Activated CD8-positive, alpha-beta memory T cell treated with anti-CD3 and anti-CD28 coated beads for 24 hours (primary cell): ENCODE measurements around the gene MUTYH.
"Not testable (repeated sequence)": the region's sequence is repeated elsewhere in the genome, so short reads cannot be mapped to it uniquely, and the experiment has no call there.

Experiments used
- DNase-seq: peaks from one replicate; pipeline ENCODE4 v3.0.0-alpha.2; 2020

The MUTYH gene

DNA sequence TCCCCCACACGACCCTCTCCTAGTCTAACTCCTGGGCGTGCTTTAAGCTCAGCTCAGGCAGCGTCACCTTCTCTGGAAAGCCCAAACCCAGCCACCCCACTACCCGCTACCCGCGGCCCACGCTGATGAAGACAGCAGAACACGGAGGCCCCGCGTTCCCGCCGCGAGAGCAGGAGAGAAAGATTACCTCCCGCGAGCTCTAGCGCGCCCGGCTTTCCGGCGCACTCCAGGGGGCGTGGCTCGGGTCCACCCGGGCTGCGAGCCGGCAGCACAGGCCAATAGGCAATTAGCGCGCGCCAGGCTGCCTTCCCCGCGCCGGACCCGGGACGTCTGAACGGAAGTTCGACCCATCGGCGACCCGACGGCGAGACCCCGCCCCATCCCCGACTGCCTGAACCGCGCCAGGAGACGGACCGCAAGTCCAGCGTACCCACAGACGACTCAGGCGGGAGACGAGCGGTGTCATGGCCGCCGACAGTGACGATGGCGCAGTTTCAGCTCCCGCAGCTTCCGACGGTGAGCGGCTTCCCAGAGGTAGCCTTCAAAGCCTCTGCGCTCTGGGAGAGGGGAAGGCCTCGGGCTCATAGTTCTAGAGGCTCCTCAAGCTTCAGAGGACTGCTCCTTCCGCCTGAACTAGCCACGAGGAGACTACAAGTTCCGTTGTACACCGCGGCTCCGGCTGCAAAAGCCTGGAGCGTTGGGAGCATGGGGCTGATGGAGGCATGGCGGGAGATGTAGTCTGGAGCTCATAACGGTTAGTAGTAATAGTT lies at the start of gene MUTYH, which contains the start of gene TOE1:
TSS of gene MUTYH (minus strand) at position 652 of the 770 bp plus-strand sequence. CDS start 5,935 bp downstream, outside the sequence.
TSS of gene TOE1 (plus strand) at position 382 of the 770 bp plus-strand sequence. CDS start at position 465, 83 bp downstream.
- DNase-seq: peak; percentile 96

GRCh38 chr1:45386219-45386618 lies 46.0 kb upstream of the MUTYH start:
- DNase-seq: no peak

DNA sequence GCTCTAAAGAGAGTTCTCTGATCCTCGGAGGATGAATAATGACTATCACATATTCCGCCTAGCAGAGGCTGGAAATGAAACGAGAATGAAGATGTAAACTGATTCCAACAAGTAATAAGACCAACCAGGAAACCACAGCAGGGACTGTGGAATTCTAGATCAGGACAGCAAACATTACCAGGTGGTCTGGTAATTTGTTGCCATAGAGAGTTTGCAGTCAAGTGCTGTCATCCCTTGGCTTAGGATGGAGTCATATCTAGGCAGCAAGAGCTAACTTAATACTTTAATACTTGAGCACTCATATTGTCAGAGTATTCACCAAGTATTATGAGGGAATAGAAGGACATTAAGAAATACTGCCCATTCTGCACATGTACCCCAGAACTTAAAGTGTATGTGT lies 45.1 kb upstream of the MUTYH start:
- DNase-seq: no peak

- not testable (repeated sequence) for DNase-seq
Measured at GRCh38 chr1:45384213-45384612, 44.0 kb upstream of the MUTYH start.

- no peak for DNase-seq
Measured at GRCh38 chr1:45383191-45383590, 43.0 kb upstream of the MUTYH start.

DNA sequence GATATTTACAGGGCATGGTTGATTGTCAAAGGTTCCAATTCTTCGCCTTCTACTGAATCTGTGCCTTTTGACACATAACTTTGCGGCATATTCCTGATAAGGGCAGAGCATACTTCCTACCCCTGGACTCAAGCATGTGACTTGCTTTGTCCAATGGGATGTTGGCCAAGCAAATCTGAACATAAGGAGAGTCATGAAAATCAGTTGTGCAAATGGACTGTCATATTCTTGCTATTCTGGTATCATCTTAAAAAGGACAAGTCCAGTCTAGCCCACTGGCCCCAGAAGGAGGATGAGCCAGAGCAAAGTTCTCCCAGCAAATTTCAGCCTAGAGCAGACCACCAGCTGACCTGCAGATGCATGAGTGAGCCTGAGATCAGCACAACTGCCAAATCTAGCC lies 41.0 kb upstream of the MUTYH start:
- DNase-seq: no peak

- DNase-seq: no peak
Measured at GRCh38 chr1:45380730-45381129, 40.5 kb upstream of the MUTYH start.

- no peak for DNase-seq
Measured at GRCh38 chr1:45380125-45380524, 39.9 kb upstream of the MUTYH start.

GRCh38 chr1:45379524-45379923 lies 39.3 kb upstream of the MUTYH start:
- DNase-seq: no peak

DNA sequence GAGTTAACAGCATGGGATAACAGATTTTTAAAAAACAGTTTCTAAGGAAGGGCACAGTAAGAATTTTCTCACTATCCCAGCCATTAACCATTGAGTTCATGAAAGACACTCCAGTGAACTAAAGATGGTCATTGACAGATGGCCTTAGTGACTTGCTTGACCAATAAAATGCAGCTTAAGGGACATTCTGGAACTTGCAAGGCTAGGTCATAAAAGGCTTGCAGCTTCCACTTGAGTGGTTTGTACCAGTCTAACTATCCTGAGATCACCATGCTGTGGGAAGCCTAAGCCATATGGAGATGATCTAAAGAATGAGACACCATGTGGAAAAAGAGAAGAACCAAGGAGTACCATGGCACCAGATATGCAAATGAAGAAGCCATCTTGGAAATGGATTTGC lies 37.9 kb upstream of the MUTYH start:
- no peak for DNase-seq

GRCh38 chr1:45375104-45376090 lies 35.2 kb upstream of the MUTYH start:
- no peak for DNase-seq

DNA sequence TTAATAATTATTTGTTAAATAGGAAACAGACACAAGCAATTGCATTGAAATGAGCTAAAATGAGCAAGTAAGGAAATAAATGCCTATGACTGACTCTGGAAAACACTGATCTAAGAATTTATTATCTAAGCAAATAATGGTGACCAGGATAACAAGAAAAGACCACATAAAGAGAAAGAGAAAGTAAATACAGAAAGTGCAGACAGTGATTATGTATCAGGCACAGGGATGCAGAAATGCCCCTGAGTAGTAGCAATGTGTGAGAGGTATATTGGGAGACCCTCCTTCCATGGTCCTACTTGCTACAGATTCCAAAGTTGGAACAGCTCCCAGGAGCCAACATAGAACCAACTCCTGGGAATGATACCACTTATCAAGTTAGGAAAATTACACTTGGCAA lies 33.3 kb upstream of the MUTYH start:
- no peak for DNase-seq

GRCh38 chr1:45370575-45370974 lies 30.3 kb upstream of the MUTYH start:
- no peak for DNase-seq

DNA sequence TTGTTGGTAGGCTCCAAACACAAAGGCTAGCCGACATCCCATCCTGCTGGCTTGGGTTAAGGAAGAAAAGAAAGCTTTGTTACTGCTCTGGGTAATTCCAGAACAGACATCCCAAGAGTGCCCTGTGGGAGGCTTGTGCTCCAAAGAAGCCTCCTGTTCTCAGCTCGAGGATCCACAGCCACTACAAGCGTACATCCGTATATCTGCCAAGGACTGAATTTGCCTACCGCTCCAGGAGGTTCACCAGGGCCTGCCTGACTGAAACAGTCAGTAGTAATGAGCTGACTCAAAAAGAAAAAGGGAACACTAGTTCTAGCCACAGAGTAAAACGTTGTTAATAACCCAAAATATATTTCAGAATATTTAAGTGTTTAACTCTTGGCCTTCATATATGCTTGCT lies 24.8 kb upstream of the MUTYH start:
- no peak for DNase-seq

DNA sequence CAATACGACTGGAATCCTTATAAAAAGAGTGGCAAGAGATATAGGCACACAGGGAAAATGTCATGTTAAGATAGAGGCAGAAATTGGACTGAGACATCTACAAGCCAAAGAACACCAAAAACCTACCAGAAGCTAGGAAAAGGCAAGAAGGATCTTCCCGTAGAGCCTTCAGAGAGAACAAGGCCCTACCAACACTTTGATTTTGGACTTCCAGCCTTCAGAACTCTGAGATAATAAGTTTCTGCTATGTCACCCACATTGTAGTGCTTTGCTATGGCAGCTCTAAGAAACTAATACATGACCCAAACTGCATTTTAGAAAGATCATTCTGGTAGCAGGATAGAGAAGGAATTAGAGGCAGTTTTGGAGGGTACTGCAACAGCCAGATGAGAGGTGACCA lies 24.1 kb upstream of the MUTYH start:
- DNase-seq: no peak

GRCh38 chr1:45360981-45361380 lies 20.7 kb upstream of the MUTYH start:
- not testable (repeated sequence) for DNase-seq

GRCh38 chr1:45359882-45360513 lies 19.8 kb upstream of the MUTYH start:
- peak; percentile 68 for DNase-seq

GRCh38 chr1:45356186-45356585 lies 15.9 kb upstream of the MUTYH start:
- no peak for DNase-seq

- no peak for DNase-seq
Measured at GRCh38 chr1:45355683-45356082, 15.4 kb upstream of the MUTYH start.

GRCh38 chr1:45354838-45355237 lies 14.6 kb upstream of the MUTYH start:
- no peak for DNase-seq

GRCh38 chr1:45353685-45354084 lies 13.4 kb upstream of the MUTYH start:
- DNase-seq: no peak

DNA sequence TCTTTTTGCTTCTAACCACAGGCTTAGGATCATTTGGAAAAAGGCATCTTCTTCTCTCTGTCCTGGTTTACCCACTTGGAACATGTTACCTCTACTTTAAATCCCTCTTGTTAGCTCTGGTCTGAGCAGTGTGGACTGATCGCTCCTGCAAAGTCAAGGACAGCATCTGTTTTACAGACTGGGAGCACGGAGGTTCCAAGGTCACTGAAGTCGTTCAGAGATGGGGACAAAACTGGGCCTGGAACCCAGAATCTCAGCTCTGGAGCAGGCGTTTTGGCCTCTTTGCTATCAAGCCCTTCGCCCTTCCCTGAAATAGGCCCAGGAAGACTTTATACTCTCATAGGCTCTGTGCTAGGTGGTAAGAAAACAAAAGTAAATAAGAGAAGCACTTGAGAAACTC lies 11.3 kb upstream of the MUTYH start:
- no peak for DNase-seq

GRCh38 chr1:45348966-45349677 lies 8.9 kb upstream of the MUTYH start:
- DNase-seq: no peak
